ENCODE measurements around the gene NECTIN1. TPM values are rescaled to one million over a fixed set of nuclear protein-coding genes. Genes with fewer than 3 reads are reported as not detected.

Gene NECTIN1
- total RNA-seq, 1 experiment from 2014 or later: 23.8 TPM

DNA sequence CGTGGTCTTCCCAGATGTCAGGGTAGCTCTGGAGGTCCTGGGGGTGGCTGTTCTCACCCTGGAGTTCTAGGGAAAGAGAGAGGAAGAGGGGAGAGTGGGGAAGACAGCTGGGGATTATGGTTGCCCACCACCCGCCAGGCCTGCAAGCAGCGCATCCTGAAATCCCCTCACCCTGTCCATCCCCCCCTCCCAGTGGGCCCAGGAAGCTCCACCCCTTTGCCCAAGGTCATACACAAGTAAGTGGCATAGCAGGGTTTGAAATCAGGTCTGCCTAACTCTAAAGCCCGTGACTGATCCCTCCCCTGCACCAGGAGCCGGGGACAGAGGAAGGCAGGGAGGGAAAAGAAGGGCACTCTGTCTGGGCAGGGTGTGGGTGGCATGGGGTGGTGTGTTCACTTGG is 105.3 kb downstream of the NECTIN1 start:
- CTCF ChIA-PET: interaction anchor here (0.9 to 1.9 kb wide), 6 partner anchors 8 to 485 kb away, joined by 3 to 8 read pairs (median 4); no protein-coding TSS in a partner anchor
- no peak overlapping the region for H3K9ac ChIP-seq (ENCODE audit: low read length)
- H3K4me2 ChIP-seq (ENCODE audit: low read length): no peak overlapping the region
- TF ChIP-seq TCF7L2 (IDR thresholded peaks at IDR 0.05; ENCODE audit: borderline replicate concordance, extremely low read depth, insufficient read depth, insufficient read length) (no peak), POLR2A (IDR thresholded peaks at IDR 0.05; ENCODE audit: borderline replicate concordance, extremely low read depth, insufficient read depth, insufficient read length) (no peak), RAD21 (IDR thresholded peaks at IDR 0.05; ENCODE audit: low read depth) (no peak), EZH2phosphoT487 (IDR thresholded peaks at IDR 0.05; ENCODE audit: borderline replicate concordance) (no peak), ELF1 (IDR thresholded peaks at IDR 0.05; ENCODE audit: borderline replicate concordance, low read depth) (no peak), EZH2 (IDR thresholded peaks at IDR 0.05) (no peak)
- TF ChIP-seq, protein P1, sequence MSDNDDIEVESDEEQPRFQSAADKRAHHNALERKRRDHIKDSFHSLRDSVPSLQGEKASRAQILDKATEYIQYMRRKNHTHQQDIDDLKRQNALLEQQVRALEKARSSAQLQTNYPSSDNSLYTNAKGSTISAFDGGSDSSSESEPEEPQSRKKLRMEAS (IDR thresholded peaks at IDR 0.05): no peak
- TF ChIP-seq, protein P2, sequence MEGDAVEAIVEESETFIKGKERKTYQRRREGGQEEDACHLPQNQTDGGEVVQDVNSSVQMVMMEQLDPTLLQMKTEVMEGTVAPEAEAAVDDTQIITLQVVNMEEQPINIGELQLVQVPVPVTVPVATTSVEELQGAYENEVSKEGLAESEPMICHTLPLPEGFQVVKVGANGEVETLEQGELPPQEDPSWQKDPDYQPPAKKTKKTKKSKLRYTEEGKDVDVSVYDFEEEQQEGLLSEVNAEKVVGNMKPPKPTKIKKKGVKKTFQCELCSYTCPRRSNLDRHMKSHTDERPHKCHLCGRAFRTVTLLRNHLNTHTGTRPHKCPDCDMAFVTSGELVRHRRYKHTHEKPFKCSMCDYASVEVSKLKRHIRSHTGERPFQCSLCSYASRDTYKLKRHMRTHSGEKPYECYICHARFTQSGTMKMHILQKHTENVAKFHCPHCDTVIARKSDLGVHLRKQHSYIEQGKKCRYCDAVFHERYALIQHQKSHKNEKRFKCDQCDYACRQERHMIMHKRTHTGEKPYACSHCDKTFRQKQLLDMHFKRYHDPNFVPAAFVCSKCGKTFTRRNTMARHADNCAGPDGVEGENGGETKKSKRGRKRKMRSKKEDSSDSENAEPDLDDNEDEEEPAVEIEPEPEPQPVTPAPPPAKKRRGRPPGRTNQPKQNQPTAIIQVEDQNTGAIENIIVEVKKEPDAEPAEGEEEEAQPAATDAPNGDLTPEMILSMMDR (IDR thresholded peaks at IDR 0.05 in 2 of 3, conservative IDR thresholded peaks at IDR 0.05 in 1 of 3; ENCODE audit: borderline replicate concordance in 1 of 3, insufficient read depth in 1 of 3, low read depth in 2 of 3, low read length in 2 of 3): no peak
- H3K9me2 ChIP-seq (ENCODE audit: insufficient read depth): no peaks in the 10 kb centered on the region
- no peaks in the 10 kb centered on the region; a peak in 1 of 4 replicates for H3K4me1 ChIP-seq (ENCODE audit: control insufficient read depth in 1 of 2, insufficient read depth in 2 of 2, low read length in 2 of 2)
- no peak overlapping the region for H2AFZ ChIP-seq (ENCODE audit: low read depth, low read length, poor library complexity, severe bottlenecking)
- no peaks in the 10 kb centered on the region for H3K79me2 ChIP-seq (ENCODE audit: insufficient read depth, low read length)
- H3K27ac ChIP-seq (ENCODE audit: low read depth, low read length): no peak overlapping the region
- no peaks in the 10 kb centered on the region for H3K9me3 ChIP-seq (ENCODE audit: control insufficient read depth in 1 of 2, insufficient read depth in 1 of 2, low read depth in 1 of 2, low read length in 2 of 2)
- peak; percentile 51 for ATAC-seq
- no TSS peak for BruUV-seq (replicated peaks)
- intact Hi-C loops (cut with micrococcal nuclease): no loop called here
- no peak for DNase-seq (ENCODE audit: low read depth, low spot score)
- POLR2A ChIA-PET: no interaction called here
- RAD21 ChIA-PET (ENCODE audit: low non-redundant PET in 1 of 2, low total read pairs in 2 of 2, uncharacterized antibody in 2 of 2, unreplicated experiment in 2 of 2): no interaction called here
- no peaks in the 10 kb centered on the region for H3K36me3 ChIP-seq (ENCODE audit: control insufficient read depth in 1 of 2, insufficient read depth in 2 of 2, low read length in 2 of 2)
- no peak overlapping the region for H3K4me3 ChIP-seq (replicated peaks in 1 of 2; ENCODE audit: low read depth in 1 of 2, low read length in 2 of 2)
- no peaks in the 10 kb centered on the region for H4K20me1 ChIP-seq (ENCODE audit: insufficient read depth)
- no peaks in the 10 kb centered on the region for H3K27me3 ChIP-seq (ENCODE audit: insufficient read depth, low read length)

All from HCT116 (cell line).